ENCODE data around the gene HECW1. TPM values are rescaled to one million over a fixed set of nuclear protein-coding genes. Genes with fewer than 3 reads are reported as not detected.

HECW1 gene
- total RNA-seq, 1 experiment from 2014 or later: 2.7 TPM

DNA sequence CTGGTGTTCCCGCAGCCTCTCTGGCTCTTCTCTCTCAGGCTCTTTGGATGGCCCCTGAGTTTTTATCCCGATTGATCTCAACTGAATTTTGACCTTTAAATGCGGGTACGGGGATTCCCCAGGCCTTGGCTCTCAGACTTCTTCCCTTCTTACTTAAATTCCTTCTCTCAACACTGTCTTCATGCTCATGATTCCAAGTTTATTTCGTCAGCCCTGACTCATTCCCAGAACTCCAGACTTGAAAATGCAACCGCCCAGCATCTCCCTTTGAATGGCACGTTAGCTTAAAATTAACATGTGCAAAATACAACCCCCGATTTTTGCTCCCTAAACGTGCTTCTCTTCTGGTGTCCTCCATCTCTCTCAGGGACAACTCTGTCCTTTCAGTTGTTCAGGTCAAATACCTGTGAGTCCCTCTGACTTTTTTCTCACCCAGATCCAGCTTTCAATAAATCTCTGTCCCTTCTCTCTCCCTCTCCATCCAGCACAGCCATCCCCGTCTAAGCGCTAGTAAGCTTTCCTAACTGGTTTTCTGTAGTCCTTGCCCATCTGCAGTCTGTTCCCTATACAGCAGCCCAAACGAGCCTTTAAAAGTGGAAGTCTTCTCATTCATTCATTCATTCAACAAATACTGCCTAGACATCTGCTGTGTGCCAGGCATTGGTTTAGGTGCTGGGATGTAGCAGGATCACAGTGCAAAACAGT lies 7.1 kb downstream of the HECW1 start:
- Histone ChIP-seq H3K27me3 (ENCODE audit: insufficient read depth, low read depth) (peaks cover 93% of the 10 kb centered on the region), H3F3A (ENCODE audit: insufficient read depth, low read depth) (no peaks in the 10 kb centered on the region), H4K20me1 (ENCODE audit: insufficient read depth) (no peaks in the 10 kb centered on the region), H3K9me2 (ENCODE audit: insufficient read depth) (no peaks in the 10 kb centered on the region), H3K4me1 (replicated peaks; ENCODE audit: insufficient read depth) (no peaks in the 10 kb centered on the region), H3K4me2 (no peak overlapping the region), H3K9me3 (ENCODE audit: insufficient read depth, low read depth) (no peaks in the 10 kb centered on the region), H3K36me3 (ENCODE audit: low read depth) (no peaks in the 10 kb centered on the region), H2AFZ (no peak overlapping the region), H3K4me3 (no peak overlapping the region), H3K27ac (no peak overlapping the region), H3K79me2 (ENCODE audit: low read depth) (no peaks in the 10 kb centered on the region)
- ChIA-PET CTCF (no interaction called here), POLR2A (ENCODE audit: unreplicated experiment) (no interaction called here)
- intact Hi-C loops (cut with micrococcal nuclease; ENCODE audit: unreplicated experiment): no loop called here
- BruUV-seq (replicated peaks): no TSS peak
- no peak for DNase-seq
- TF ChIP-seq, protein P1, sequence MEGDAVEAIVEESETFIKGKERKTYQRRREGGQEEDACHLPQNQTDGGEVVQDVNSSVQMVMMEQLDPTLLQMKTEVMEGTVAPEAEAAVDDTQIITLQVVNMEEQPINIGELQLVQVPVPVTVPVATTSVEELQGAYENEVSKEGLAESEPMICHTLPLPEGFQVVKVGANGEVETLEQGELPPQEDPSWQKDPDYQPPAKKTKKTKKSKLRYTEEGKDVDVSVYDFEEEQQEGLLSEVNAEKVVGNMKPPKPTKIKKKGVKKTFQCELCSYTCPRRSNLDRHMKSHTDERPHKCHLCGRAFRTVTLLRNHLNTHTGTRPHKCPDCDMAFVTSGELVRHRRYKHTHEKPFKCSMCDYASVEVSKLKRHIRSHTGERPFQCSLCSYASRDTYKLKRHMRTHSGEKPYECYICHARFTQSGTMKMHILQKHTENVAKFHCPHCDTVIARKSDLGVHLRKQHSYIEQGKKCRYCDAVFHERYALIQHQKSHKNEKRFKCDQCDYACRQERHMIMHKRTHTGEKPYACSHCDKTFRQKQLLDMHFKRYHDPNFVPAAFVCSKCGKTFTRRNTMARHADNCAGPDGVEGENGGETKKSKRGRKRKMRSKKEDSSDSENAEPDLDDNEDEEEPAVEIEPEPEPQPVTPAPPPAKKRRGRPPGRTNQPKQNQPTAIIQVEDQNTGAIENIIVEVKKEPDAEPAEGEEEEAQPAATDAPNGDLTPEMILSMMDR (conservative IDR thresholded peaks at IDR 0.05): no peak
- no peak for TF ChIP-seq EZH2 (IDR thresholded peaks at IDR 0.05; ENCODE audit: low read depth)

DNA sequence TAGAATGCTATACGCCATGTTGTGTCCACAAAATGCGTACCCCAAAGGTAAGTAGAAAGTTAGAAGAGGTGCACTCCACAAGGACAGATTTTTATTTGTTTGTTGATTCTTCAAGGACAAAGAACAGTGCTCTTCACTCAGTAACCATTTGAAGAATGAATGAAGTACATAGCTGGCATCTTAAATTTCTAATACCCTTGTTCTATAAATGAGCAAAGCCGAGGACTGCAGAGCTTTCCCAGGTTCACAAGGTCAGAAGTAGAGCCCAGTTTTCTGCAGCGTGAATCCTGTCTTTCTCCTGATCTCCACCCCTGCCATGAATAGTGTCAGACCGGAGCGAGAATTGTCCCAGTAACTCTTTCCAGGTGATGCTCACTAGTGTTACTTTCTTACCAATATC lies 9.5 kb downstream of the HECW1 start:
- Histone ChIP-seq H3K4me3 (no peak overlapping the region), H3F3A (ENCODE audit: insufficient read depth, low read depth) (no peaks in the 10 kb centered on the region), H4K20me1 (ENCODE audit: insufficient read depth) (no peaks in the 10 kb centered on the region), H3K27me3 (ENCODE audit: insufficient read depth, low read depth) (peaks cover 90% of the 10 kb centered on the region), H3K4me1 (replicated peaks; ENCODE audit: insufficient read depth) (no peaks in the 10 kb centered on the region), H3K4me2 (no peak overlapping the region), H3K79me2 (ENCODE audit: low read depth) (no peaks in the 10 kb centered on the region), H2AFZ (no peak overlapping the region), H3K9me2 (ENCODE audit: insufficient read depth) (no peaks in the 10 kb centered on the region), H3K27ac (no peak overlapping the region), H3K36me3 (ENCODE audit: low read depth) (no peaks in the 10 kb centered on the region), H3K9me3 (ENCODE audit: insufficient read depth, low read depth) (no peaks in the 10 kb centered on the region)
- intact Hi-C loops (cut with micrococcal nuclease; ENCODE audit: unreplicated experiment): no loop called here
- DNase-seq: no peak
- ChIA-PET POLR2A (ENCODE audit: unreplicated experiment) (no interaction called here), CTCF (no interaction called here)
- no TSS peak for BruUV-seq (replicated peaks)
- TF ChIP-seq, protein P1 (conservative IDR thresholded peaks at IDR 0.05): no peak
- no peak for TF ChIP-seq EZH2 (IDR thresholded peaks at IDR 0.05; ENCODE audit: low read depth)

- no peaks in the 10 kb centered on the region for H3K4me1 ChIP-seq (replicated peaks; ENCODE audit: insufficient read depth)
- H3K79me2 ChIP-seq (ENCODE audit: low read depth): no peaks in the 10 kb centered on the region
- intact Hi-C loops (cut with micrococcal nuclease; ENCODE audit: unreplicated experiment): no loop called here
- no peaks in the 10 kb centered on the region for H4K20me1 ChIP-seq (ENCODE audit: insufficient read depth)
- no TSS peak for BruUV-seq (replicated peaks)
- TF ChIP-seq EZH2 (IDR thresholded peaks at IDR 0.05; ENCODE audit: low read depth): no peak
- TF ChIP-seq, protein P1 (conservative IDR thresholded peaks at IDR 0.05): no peak
- H3K27me3 ChIP-seq (ENCODE audit: insufficient read depth, low read depth): peaks cover 87% of the 10 kb centered on the region
- H3K9me2 ChIP-seq (ENCODE audit: insufficient read depth): no peaks in the 10 kb centered on the region
- no peaks in the 10 kb centered on the region for H3F3A ChIP-seq (ENCODE audit: insufficient read depth, low read depth)
- no peaks in the 10 kb centered on the region for H3K9me3 ChIP-seq (ENCODE audit: insufficient read depth, low read depth)
- H3K4me3 ChIP-seq: no peak overlapping the region
- no peaks in the 10 kb centered on the region for H3K36me3 ChIP-seq (ENCODE audit: low read depth)
- POLR2A ChIA-PET (ENCODE audit: unreplicated experiment): no interaction called here
- DNase-seq: no peak
- H2AFZ ChIP-seq: no peak overlapping the region
- CTCF ChIA-PET: no interaction called here
- no peak overlapping the region for H3K4me2 ChIP-seq
- H3K27ac ChIP-seq: no peak overlapping the region
Measured at GRCh38 chr7:43123457-43123856, 11.0 kb downstream of the HECW1 start.

Data from PC-9 (cell line).